ENCODE results near the gene ZNF839.
"Not testable (repeated sequence)": the region's sequence is repeated elsewhere in the genome, so short reads cannot be mapped to it uniquely, and the experiment has no call there.

Gene ZNF839

DNA sequence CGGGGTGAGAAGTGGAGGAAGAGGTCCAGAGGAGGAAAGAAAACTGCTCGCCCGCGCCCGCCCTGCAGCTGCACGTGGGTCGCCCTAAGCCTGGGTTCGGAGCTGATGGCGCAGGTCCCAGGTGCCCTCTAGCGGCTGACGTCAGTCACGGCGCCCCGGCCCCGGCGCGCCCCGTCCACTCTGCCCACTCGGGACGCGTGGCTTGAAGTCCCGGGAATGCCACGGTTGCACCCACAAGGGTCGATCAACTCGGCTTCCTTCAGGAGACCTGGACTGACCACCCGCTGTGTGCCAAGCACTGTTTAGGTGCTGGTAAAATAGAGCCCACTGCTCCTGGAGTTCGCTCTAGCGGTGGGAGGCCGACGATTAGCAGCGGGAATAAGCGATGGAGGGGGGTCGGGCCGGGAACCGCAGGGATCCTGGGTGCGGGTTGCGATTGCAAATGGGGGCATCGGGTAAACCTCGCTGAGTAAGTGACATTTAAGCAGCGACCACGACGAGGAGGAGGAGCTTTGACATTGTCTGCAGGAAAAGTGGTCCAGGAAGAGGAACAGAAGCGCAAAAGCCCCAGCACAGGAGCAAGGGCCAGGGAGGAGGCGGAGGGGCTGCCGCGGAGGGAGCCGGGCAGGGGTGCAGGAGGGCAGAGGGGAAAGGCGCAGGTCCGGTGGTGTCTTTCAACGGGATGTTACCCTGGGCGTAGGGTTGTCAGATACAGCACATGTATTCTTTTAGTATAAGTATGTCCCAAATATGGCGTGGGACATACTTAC is 5.1 kb upstream of the ZNF839 start:
- DNase-seq: peak; percentile 72 to 75

DNA sequence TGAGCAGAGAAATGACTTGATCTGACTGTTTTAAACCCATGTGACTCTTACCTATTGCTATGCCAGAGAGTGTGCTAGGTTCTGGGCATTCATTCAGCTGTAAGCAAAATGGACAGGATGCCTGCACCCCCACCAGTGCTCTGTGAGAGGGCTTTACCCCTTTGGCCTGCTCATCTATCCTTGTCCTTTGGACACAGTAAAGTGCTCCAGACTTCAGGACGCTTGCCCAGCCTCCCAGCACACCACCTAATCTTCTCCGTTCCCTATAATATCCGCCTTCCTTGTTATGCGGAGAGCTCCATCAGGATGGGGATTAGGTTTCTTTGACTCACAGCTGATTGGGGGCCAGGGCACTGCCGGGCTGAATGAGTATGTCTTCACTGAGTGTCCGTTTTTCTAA is 4.4 kb upstream of the ZNF839 start:
- no peak for DNase-seq

DNA sequence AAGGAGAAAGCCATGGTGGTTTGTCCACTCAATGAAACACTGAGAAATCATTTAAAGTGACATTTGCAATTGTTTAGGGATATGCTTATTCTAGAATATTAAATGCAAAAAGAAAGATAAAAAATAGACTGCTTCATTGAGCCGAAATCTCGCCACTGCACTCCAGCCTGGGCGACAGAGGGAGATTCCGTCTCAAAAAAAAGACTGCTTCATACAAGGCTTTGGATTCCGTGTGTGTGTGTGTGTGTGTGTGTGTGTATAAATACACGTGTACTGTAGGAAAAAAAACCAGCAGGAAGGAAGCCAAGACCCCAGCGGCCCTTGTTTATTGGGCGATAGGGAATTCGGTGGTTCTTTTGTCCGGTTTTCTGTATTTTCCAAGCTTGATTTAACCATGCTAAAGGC is 3.2 kb upstream of the ZNF839 start:
- peak in 1 of 2 experiments; percentile 47 for DNase-seq

GRCh38 chr14:102316743-102317563 is 2.6 kb upstream of the ZNF839 start:
- peak; percentile 73 to 77 for DNase-seq

DNA sequence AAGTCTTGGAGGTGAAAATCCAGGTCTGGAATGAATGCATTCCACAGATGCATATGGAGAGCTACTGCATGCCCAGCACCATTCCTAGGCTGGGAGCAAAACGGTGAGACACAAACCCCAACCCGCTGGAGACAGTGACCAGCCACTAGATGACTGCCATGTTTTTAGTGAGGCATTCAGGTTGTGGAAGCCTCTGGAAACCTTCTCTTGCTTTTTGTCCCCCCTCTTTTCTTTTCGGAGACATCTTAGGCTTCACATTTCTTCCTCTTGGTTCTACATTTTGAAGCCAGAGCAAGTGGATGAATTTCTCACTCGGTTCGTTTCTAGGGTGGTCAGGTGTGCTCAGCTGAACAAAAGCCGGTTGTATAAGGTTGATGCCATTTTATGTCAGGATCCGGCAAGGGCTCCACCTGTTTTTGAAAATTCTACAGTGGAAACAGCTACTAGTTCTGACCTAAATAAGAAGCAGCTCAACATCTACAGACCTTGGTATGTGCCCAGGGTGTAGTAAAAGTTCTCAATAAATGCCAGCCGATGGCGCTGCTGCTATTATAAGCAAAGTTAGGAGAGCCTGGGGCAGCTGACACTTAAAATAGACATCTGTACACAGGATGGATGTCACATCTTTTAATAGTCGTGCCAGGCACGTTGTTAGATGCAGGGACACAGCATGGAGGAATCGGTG is 1.8 kb upstream of the ZNF839 start:
- DNase-seq: peak; percentile 38 to 56

- DNase-seq: no peak
These were observed 717 bp upstream of the ZNF839 start for GRCh38 chr14:102318781-102319276.

DNA sequence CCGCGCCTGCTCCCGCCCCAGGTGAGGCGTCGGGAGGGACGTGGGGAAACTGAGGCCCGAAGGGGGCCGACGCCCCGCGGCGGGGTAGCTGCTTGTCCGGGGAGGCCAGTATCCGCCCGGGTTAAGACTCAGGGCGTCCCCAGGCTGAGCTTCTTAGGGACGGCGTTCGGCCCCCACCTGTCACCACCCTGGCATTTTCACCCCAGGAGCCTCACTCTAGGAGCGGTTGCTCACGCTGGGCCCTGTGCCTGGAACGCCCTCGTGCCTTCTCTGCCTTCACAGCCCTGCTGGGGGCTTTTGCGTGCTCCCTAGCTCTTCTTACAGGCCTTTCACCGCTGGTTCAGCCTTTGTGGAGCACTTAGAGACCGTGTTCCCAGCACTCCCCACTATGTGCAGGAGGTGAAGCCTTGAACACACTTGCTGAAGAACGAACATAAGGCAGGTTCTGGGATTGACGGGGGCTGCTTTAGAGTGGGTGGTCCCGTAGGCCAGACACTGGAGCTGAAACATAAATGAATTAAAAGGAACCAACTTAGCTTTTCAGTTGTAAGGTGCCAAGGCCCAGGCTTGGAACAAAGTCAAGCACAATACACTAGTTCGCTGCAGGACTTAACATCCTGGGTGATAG is 601 bp downstream of the ZNF839 start:
- no peak for DNase-seq

GRCh38 chr14:102320671-102321455 is 1.3 kb downstream of the ZNF839 start:
- no peak for DNase-seq

GRCh38 chr14:102321456-102322422 is 2.2 kb downstream of the ZNF839 start:
- DNase-seq: no peak

DNA sequence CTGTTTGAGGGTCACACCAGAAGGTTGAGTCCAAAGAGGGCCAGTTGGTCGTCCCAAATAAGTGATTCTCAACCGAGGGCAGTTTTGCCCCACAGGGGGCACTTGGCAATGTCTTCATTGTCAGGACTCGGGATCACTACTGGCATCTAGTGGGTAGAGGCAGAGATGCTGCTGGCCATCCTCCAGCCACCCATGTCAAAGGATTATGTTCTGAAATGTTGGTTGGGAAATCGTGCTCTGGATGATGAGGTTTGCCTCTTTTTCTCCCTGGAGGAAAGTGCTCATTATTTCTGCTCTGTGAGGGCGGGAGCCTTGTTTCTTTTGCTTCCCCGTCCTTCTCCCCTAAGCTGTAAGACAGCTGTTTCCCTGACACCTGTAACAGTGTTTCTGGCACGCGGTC is 3.6 kb downstream of the ZNF839 start:
- peak; percentile 20 to 29 for DNase-seq

DNA sequence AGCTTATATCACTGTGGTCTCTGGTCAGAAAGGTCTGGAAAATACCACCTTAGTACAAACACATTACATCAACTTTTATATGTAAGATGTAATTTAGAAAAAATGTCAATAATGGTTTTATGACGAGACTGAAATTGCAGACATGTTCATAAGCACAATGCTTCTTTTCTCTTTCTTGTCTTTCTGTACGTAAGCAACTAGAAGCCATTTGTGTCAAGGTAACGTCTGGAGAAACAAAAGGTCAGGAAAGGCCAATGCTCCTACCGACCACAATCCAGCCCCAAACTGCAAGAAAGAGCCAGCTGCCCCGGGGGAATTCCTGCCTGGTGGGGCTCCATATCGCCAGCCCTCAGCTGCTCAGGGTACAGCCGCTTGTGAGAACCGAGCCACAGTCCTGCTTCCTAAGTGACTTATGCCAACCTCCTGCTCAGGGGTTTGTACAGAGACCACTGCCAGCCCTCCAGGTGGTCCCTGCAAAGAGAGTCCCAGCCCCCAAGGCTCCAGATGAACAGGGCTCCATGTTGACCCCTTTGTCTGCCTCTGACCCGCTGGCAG is 6.3 kb downstream of the ZNF839 start:
- no peak for DNase-seq

GRCh38 chr14:102326583-102326982 is 7.0 kb downstream of the ZNF839 start:
- no peak for DNase-seq

DNA sequence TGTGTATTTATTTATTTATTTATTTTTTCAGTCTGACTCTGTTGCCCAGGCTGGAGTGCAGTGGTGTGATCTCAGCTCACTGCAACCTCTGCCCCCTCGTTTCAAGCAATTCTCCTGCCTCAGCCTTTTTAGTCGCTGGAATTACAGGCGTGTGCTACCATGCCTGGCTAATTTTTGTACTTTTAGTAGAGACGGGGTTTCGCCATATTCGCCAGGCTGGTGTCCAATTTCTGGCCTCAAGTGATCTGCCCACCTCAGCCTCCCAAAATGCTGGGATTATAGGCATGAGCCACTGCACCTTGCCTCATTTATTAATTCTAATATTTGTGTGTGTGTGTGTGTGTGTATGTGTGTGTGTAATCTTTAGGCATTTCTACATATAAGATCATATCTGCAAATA is 9.8 kb downstream of the ZNF839 start:
- not testable (repeated sequence) for DNase-seq

DNA sequence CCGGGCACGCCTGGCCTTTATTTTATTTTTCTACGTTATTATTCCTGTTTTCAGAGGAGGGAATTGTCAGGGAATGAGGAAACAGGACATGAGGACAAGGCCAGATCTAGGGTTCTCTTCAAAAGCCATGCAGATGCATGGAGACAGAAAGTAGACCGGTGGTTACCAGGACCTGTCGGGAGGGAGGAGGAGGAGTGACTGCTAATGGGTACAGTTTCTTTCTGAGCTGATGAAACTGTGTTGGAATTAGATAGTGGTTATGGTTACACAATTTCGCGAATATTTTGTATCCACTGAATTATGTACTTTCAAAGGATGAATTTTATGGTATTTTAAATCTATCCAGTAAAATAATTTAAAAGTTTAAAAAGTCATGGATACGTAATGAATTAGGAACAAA is 11.3 kb downstream of the ZNF839 start:
- no peak for DNase-seq

- DNase-seq: no peak
These were observed 13.8 kb downstream of the ZNF839 start for GRCh38 chr14:102333390-102333789.

DNA sequence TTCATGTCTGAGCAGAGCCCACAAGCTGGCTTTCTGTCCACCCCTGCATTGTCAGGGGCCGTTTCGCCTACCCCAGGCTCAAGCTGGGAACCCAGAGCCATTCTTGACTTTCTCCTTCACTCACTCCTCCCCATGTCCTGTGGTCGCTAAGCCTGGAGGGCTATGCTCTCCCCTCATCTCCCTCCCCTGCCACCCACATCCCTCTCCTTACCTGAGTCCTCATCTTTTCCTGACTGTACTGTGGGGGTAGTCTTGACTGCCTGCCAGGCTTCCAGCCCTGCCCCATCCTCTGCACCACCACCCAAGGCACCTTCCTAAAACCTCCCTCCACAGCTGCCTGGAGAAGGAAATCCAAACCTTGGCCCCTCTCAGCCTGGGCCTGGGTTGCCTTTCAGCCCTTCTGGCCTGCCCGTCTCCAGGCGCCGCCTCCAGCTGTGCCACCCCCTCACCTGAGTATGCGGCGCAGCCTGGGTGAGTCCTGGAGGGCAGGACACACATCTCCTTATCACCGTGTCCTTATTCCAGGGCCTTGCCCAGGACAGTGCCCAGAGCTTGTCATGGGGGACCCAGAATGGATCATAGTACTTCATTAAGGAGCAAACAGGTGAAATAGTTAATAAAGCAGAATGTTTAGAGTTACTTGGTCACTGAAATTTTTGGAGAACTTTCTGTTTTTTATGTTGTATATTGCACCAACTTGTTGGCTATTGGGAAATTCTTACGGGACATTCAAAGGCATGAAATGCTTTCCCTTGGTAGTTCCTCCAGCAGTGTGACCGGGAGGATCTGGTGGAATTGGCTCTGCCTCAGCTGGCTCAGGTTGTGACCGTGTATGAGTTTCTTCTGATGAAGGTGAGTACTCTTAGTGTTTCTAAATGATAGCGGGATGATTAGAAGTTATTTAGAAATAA is 14.5 kb downstream of the ZNF839 start:
- no peak for DNase-seq

GRCh38 chr14:102335163-102335562 is 15.6 kb downstream of the ZNF839 start:
- no peak for DNase-seq

- no peak for DNase-seq
These were observed 19.2 kb downstream of the ZNF839 start for GRCh38 chr14:102338724-102339123.

DNA sequence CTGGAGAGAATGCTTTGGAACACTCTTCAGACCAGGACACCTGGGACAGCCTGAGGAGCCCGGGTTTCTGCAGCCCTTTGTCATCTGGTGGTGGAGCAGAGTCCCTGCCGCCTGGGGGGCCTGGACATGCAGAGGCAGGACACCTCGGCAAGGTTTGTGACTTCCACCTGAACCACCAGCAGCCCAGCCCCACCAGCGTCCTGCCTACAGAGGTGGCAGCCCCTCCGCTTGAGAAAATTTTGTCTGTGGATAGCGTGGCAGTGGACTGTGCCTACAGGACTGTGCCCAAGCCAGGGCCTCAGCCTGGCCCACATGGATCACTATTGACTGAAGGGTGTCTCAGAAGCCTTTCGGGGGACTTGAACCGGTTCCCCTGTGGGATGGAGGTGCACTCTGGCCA is 22.0 kb downstream of the ZNF839 start:
- DNase-seq: no peak

Measured in NCI-H1930 (cell line).